TTC549 (cell line): ENCODE results near the gene ST6GALNAC5.
"Not testable (repeated sequence)": the region's sequence is repeated elsewhere in the genome, so short reads cannot be mapped to it uniquely, and the experiment has no call there.

Experiments used
- FAIRE-seq: peaks from 2 replicates; lab custom pipeline; 2012; peaks lifted over from hg19 to GRCh38; lab: Jason Lieb, UNC

The ST6GALNAC5 gene

GRCh38 chr1:76867342-76868130 lies at the start of gene ST6GALNAC5:
TSS of gene ST6GALNAC5 (plus strand) at chr1:76867480.
- FAIRE-seq: no peak

- FAIRE-seq: no peak
Observed at GRCh38 chr1:76820028-76820427, 47.3 kb upstream of the ST6GALNAC5 start.

GRCh38 chr1:76822961-76823360 lies 44.3 kb upstream of the ST6GALNAC5 start:
- FAIRE-seq: not testable (repeated sequence)

GRCh38 chr1:76824106-76824505 lies 43.2 kb upstream of the ST6GALNAC5 start:
- no peak for FAIRE-seq

- FAIRE-seq: no peak
Observed at GRCh38 chr1:76826072-76826845, 41.0 kb upstream of the ST6GALNAC5 start.

- FAIRE-seq: no peak
Observed at GRCh38 chr1:76827066-76827465, 40.2 kb upstream of the ST6GALNAC5 start.

- no peak for FAIRE-seq
Observed at GRCh38 chr1:76830373-76830772, 36.9 kb upstream of the ST6GALNAC5 start.

- no peak for FAIRE-seq
Observed at GRCh38 chr1:76832521-76832920, 34.8 kb upstream of the ST6GALNAC5 start.

- FAIRE-seq: no peak
Observed at GRCh38 chr1:76833151-76833550, 34.1 kb upstream of the ST6GALNAC5 start.

GRCh38 chr1:76833856-76834255 lies 33.4 kb upstream of the ST6GALNAC5 start:
- FAIRE-seq: no peak

- FAIRE-seq: no peak
Observed at GRCh38 chr1:76835203-76835602, 32.1 kb upstream of the ST6GALNAC5 start.

GRCh38 chr1:76840278-76840677 lies 27.0 kb upstream of the ST6GALNAC5 start:
- FAIRE-seq: no peak

GRCh38 chr1:76841460-76841859 lies 25.8 kb upstream of the ST6GALNAC5 start:
- no peak for FAIRE-seq

- no peak for FAIRE-seq
Observed at GRCh38 chr1:76843821-76844464, 23.3 kb upstream of the ST6GALNAC5 start.

GRCh38 chr1:76854255-76854654 lies 13.0 kb upstream of the ST6GALNAC5 start:
- no peak for FAIRE-seq

- FAIRE-seq: no peak
Observed at GRCh38 chr1:76856104-76856503, 11.2 kb upstream of the ST6GALNAC5 start.

- no peak for FAIRE-seq
Observed at GRCh38 chr1:76857138-76857537, 10.1 kb upstream of the ST6GALNAC5 start.

- FAIRE-seq: no peak
Observed at GRCh38 chr1:76857973-76858372, 9.3 kb upstream of the ST6GALNAC5 start.

GRCh38 chr1:76861149-76861548 lies 6.1 kb upstream of the ST6GALNAC5 start:
- no peak for FAIRE-seq

GRCh38 chr1:76862447-76862846 lies 4.8 kb upstream of the ST6GALNAC5 start:
- no peak for FAIRE-seq

- no peak for FAIRE-seq
Observed at GRCh38 chr1:76864383-76864782, 2.9 kb upstream of the ST6GALNAC5 start.

GRCh38 chr1:76865696-76866286 lies 1.5 kb upstream of the ST6GALNAC5 start:
- no peak for FAIRE-seq

GRCh38 chr1:76866566-76866965 lies 714 bp upstream of the ST6GALNAC5 start:
- no peak for FAIRE-seq
